ENCODE measurements around the gene CABP1.

- TF ChIP-seq CTCF (IDR thresholded peaks at IDR 0.05 in 4 of 5, conservative IDR thresholded peaks at IDR 0.05 in 1 of 5) (peak in 2 of 5 experiments; percentile 4 to 32), POLR2A (IDR thresholded peaks at IDR 0.05) (peak; percentile 90 to 96)
Measured at GRCh38 chr12:120686690-120687577, 46.5 kb downstream of the CABP1 start, which contains the start of gene MLEC.

Data from gastrocnemius medialis (tissue), 4 donors.